Measurements from ENCODE around the gene SYNJ2.

DNA sequence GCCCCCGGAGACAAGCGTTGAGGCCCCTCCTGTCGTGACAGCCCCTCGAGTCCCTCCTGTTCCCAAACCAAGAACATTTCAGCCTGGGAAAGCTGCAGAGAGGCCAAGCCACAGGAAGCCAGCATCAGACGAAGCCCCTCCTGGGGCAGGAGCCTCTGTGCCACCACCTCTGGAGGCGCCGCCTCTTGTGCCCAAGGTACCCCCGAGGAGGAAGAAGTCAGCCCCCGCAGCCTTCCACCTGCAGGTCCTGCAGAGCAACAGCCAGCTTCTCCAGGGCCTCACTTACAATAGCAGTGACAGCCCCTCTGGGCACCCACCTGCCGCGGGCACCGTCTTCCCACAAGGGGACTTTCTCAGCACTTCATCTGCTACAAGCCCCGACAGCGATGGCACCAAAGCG is 114.0 kb downstream of the SYNJ2 start:
- TF ChIP-seq JUNB (IDR thresholded peaks at IDR 0.05) (no peak), EP300 (IDR thresholded peaks at IDR 0.05) (no peak), CHD2 (IDR thresholded peaks at IDR 0.05; ENCODE audit: low read length, partially characterized antibody) (no peak), RCOR1 (IDR thresholded peaks at IDR 0.05; ENCODE audit: low read depth, low read length) (no peak), MYC (IDR thresholded peaks at IDR 0.05; ENCODE audit: borderline replicate concordance, low read length) (no peak), ZFP36 (IDR thresholded peaks at IDR 0.05; ENCODE audit: borderline replicate concordance, partially characterized antibody) (no peak), NR3C1 (IDR thresholded peaks at IDR 0.05) (no peak), POLR2A (IDR thresholded peaks at IDR 0.05; ENCODE audit: low read length) (no peak)
- TF ChIP-seq, protein P1, sequence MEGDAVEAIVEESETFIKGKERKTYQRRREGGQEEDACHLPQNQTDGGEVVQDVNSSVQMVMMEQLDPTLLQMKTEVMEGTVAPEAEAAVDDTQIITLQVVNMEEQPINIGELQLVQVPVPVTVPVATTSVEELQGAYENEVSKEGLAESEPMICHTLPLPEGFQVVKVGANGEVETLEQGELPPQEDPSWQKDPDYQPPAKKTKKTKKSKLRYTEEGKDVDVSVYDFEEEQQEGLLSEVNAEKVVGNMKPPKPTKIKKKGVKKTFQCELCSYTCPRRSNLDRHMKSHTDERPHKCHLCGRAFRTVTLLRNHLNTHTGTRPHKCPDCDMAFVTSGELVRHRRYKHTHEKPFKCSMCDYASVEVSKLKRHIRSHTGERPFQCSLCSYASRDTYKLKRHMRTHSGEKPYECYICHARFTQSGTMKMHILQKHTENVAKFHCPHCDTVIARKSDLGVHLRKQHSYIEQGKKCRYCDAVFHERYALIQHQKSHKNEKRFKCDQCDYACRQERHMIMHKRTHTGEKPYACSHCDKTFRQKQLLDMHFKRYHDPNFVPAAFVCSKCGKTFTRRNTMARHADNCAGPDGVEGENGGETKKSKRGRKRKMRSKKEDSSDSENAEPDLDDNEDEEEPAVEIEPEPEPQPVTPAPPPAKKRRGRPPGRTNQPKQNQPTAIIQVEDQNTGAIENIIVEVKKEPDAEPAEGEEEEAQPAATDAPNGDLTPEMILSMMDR (IDR thresholded peaks at IDR 0.05), result no peak
- TF ChIP-seq, protein P2, sequence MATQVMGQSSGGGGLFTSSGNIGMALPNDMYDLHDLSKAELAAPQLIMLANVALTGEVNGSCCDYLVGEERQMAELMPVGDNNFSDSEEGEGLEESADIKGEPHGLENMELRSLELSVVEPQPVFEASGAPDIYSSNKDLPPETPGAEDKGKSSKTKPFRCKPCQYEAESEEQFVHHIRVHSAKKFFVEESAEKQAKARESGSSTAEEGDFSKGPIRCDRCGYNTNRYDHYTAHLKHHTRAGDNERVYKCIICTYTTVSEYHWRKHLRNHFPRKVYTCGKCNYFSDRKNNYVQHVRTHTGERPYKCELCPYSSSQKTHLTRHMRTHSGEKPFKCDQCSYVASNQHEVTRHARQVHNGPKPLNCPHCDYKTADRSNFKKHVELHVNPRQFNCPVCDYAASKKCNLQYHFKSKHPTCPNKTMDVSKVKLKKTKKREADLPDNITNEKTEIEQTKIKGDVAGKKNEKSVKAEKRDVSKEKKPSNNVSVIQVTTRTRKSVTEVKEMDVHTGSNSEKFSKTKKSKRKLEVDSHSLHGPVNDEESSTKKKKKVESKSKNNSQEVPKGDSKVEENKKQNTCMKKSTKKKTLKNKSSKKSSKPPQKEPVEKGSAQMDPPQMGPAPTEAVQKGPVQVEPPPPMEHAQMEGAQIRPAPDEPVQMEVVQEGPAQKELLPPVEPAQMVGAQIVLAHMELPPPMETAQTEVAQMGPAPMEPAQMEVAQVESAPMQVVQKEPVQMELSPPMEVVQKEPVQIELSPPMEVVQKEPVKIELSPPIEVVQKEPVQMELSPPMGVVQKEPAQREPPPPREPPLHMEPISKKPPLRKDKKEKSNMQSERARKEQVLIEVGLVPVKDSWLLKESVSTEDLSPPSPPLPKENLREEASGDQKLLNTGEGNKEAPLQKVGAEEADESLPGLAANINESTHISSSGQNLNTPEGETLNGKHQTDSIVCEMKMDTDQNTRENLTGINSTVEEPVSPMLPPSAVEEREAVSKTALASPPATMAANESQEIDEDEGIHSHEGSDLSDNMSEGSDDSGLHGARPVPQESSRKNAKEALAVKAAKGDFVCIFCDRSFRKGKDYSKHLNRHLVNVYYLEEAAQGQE (IDR thresholded peaks at IDR 0.05), result no peak
- TF ChIP-seq, protein P3, sequence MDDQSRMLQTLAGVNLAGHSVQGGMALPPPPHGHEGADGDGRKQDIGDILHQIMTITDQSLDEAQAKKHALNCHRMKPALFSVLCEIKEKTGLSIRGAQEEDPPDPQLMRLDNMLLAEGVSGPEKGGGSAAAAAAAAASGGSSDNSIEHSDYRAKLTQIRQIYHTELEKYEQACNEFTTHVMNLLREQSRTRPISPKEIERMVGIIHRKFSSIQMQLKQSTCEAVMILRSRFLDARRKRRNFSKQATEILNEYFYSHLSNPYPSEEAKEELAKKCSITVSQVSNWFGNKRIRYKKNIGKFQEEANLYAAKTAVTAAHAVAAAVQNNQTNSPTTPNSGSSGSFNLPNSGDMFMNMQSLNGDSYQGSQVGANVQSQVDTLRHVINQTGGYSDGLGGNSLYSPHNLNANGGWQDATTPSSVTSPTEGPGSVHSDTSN (IDR thresholded peaks at IDR 0.05), result no peak
